HL-60 (cell line): ENCODE data around the gene ZNF865.
A peak's percentile ranks its signal among the peaks of the same experiment; 100 is the strongest.

ENCODE experiments used
- DNase-seq, 2 experiments: peaks; one replicate each; pipeline ENCODE4 v3.0.0-alpha.2; 2010 to 2020; ENCODE audit warnings: low read depth in 1 of 2, low spot score in 1 of 2
- H3K27ac ChIP-seq: fragments of 250-450 bp; sonication (Bioruptor Pico); replicated peaks from 2 replicates; pipeline ENCODE4 v1.5.1; 2020; ENCODE audit warnings: mild to moderate bottlenecking, moderate library complexity
- H3K27me3 ChIP-seq: fragments of 250-450 bp; sonication (Bioruptor Pico); 2 replicates; pipeline ENCODE4 v1.5.1; 2021; ENCODE audit warnings: mild to moderate bottlenecking, moderate library complexity; ENCODE audit not compliant: insufficient read depth, poor library complexity, severe bottlenecking
- H3K4me3 ChIP-seq: replicated peaks from 2 replicates; pipeline ENCODE4 v1.5.1; 2011; ENCODE audit warnings: mild to moderate bottlenecking, control low read depth, low read length; ENCODE audit not compliant: insufficient read depth
- CTCF ChIP-seq: IDR thresholded peaks from one replicate; pipeline ENCODE4 v1.5.1; 2011; ENCODE audit warnings: low read length, control low read depth, inconsistent platforms; ENCODE audit not compliant: insufficient read depth
- GABPA ChIP-seq: IDR thresholded peaks from 2 replicates; pipeline ENCODE4 v1.6.1; 2012; ENCODE audit warnings: low read depth
- POLR2AphosphoS5 ChIP-seq: IDR thresholded peaks from 2 replicates; pipeline ENCODE4 v1.6.1; 2012; ENCODE audit warnings: low read depth
- REST ChIP-seq: IDR thresholded peaks from 2 replicates; pipeline ENCODE4 v1.6.1; 2012; ENCODE audit warnings: low read depth; ENCODE audit not compliant: insufficient replicate concordance
- SPI1 ChIP-seq: IDR thresholded peaks from 2 replicates; pipeline ENCODE4 v1.6.1; 2012; ENCODE audit warnings: low read depth, mild to moderate bottlenecking, borderline replicate concordance

The ZNF865 gene

DNA sequence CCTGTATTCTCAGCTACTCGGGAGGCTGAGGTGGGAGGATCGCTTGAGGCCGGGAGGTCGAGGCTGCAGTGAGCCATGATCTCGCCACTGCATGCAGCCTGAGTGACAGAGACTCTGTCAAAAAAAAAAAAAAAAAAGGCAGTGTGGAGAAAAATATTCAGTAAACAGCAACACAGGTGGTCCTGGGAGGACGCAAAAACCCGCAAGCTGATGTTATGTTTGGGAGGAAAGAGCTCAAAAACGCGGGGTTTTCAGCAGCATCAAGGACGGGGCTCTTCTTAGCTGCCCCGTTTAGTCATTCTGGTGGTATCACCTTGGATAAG, 19.5 kb downstream of the ZNF865 start:
- peak overlapping the region; percentile 46 for H3K4me3 ChIP-seq
- no peaks in the 10 kb centered on the region for H3K27me3 ChIP-seq
- TF ChIP-seq SPI1 (no peak), CTCF (no peak), REST (no peak), GABPA (no peak), POLR2AphosphoS5 (no peak)
- DNase-seq: no peak
- H3K27ac ChIP-seq: peak overlapping the region; percentile 82

DNA sequence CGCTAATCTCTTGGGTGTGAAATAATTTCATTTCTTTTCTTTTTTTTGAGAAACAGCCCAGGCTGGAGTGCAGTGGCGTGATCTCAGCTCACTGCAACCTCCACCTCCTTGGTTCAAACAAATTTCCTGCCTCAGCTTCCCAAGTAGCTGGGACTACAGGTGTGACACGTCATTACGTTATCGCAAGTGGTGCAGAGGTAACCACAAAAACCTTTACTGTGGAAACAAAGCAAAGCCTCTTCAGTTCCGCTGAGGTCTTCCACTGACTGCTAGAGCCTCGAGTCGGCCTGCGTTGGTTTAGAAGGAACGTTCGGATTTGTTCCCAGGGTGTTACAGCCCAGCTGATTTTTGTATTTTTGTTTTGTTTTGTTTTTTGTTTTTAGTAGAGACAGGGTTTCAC, 20.9 kb downstream of the ZNF865 start:
- TF ChIP-seq POLR2AphosphoS5: no peak
- TF ChIP-seq CTCF: no peak
- no peak for TF ChIP-seq GABPA
- TF ChIP-seq SPI1: no peak
- TF ChIP-seq REST: no peak
- DNase-seq: no peak
- Histone ChIP-seq H3K27ac (no peak overlapping the region), H3K27me3 (no peaks in the 10 kb centered on the region), H3K4me3 (no peak overlapping the region)

GRCh38 chr19:55632463-55632834, 27.0 kb downstream of the ZNF865 start:
- DNase-seq: peak; percentile 93 to 94
- Histone ChIP-seq H3K27me3 (no peaks in the 10 kb centered on the region), H3K27ac (no peak overlapping the region), H3K4me3 (no peak overlapping the region)
- TF ChIP-seq GABPA (no peak), CTCF (peak; percentile 76)

GRCh38 chr19:55633861-55634260, 28.4 kb downstream of the ZNF865 start:
- peak overlapping the region; percentile 90 for H3K27ac ChIP-seq
- no peaks in the 10 kb centered on the region for H3K27me3 ChIP-seq
- no peak overlapping the region for H3K4me3 ChIP-seq
- DNase-seq: peak in 1 of 2 experiments; percentile 43
- TF ChIP-seq POLR2AphosphoS5: no peak
- TF ChIP-seq GABPA: no peak
- TF ChIP-seq REST: no peak
- no peak for TF ChIP-seq SPI1
- no peak for TF ChIP-seq CTCF
